ENCODE measurements around the gene SOST.

Gene SOST

GRCh38 chr17:43740541-43740940 is 18.1 kb downstream of the SOST start:
- no peak for DNase-seq

- DNase-seq = no peak
Observed at GRCh38 chr17:43737722-43738121, 20.9 kb downstream of the SOST start.

- no peak for DNase-seq
Observed at GRCh38 chr17:43736389-43736788, 22.2 kb downstream of the SOST start.

- no peak for DNase-seq
Observed at GRCh38 chr17:43734376-43734775, 24.2 kb downstream of the SOST start.

- DNase-seq = no peak
Observed at GRCh38 chr17:43733956-43734355, 24.6 kb downstream of the SOST start.

- no peak for DNase-seq
Observed at GRCh38 chr17:43732958-43733357, 25.6 kb downstream of the SOST start.

- no peak for DNase-seq
Observed at GRCh38 chr17:43728081-43728480, 30.5 kb downstream of the SOST start.

GRCh38 chr17:43723697-43724359 is 34.8 kb downstream of the SOST start:
- DNase-seq = no peak

- no peak for DNase-seq
Observed at GRCh38 chr17:43722870-43723665, 35.5 kb downstream of the SOST start.

GRCh38 chr17:43722269-43722619 is 36.3 kb downstream of the SOST start:
- no peak for DNase-seq

GRCh38 chr17:43721537-43722268 is 36.9 kb downstream of the SOST start:
- no peak for DNase-seq

- no peak for DNase-seq
Observed at GRCh38 chr17:43720311-43721060, 38.1 kb downstream of the SOST start.

GRCh38 chr17:43719578-43719977 is 39.0 kb downstream of the SOST start:
- DNase-seq = no peak

GRCh38 chr17:43718544-43718943 is 40.0 kb downstream of the SOST start:
- DNase-seq = no peak

GRCh38 chr17:43717913-43718312 is 40.7 kb downstream of the SOST start:
- no peak for DNase-seq

- DNase-seq = no peak
Observed at GRCh38 chr17:43714465-43715149, 44.0 kb downstream of the SOST start.

- no peak for DNase-seq
Observed at GRCh38 chr17:43713494-43714162, 45.0 kb downstream of the SOST start.

GRCh38 chr17:43712397-43712796 is 46.2 kb downstream of the SOST start:
- DNase-seq = no peak

GRCh38 chr17:43710101-43710500 is 48.5 kb downstream of the SOST start:
- no peak for DNase-seq

GRCh38 chr17:43709210-43709609 is 49.4 kb downstream of the SOST start:
- DNase-seq = no peak

GRCh38 chr17:43707184-43707583 is 51.4 kb downstream of the SOST start:
- DNase-seq = no peak

- no peak for DNase-seq
Observed at GRCh38 chr17:43706235-43706634, 52.4 kb downstream of the SOST start.

Measured in NCI-H2029 treated with DMSO at 0.1 percent for 48 hours (cell line).